Superior temporal gyrus (tissue), 1 donor: Measurements from ENCODE around the gene HMGCR.

Source experiments
- DNase-seq: peaks from one replicate; pipeline ENCODE4 v3.0.0-alpha.2; 2016; ENCODE audit errors: extremely low spot score

Gene HMGCR

GRCh38 chr5:75381456-75381855 is 44.4 kb downstream of the HMGCR start:
- no peak for DNase-seq

- no peak for DNase-seq
Observed at GRCh38 chr5:75384218-75384617, 47.2 kb downstream of the HMGCR start.

- DNase-seq, result no peak
Observed at GRCh38 chr5:75387806-75388205, 50.8 kb downstream of the HMGCR start.

- DNase-seq, result no peak
Observed at GRCh38 chr5:75389430-75389829, 52.4 kb downstream of the HMGCR start.

- no peak for DNase-seq
Observed at GRCh38 chr5:75395277-75395676, 58.3 kb downstream of the HMGCR start.

GRCh38 chr5:75405296-75405695 is 68.3 kb downstream of the HMGCR start:
- DNase-seq, result no peak
